ENCODE measurements around the gene STAG1. TPM values are rescaled to one million over a fixed set of nuclear protein-coding genes. Genes with fewer than 3 reads are reported as not detected.
A peak's percentile ranks its signal among the peaks of the same experiment; 100 is the strongest.
"Not testable (repeated sequence)": the region's sequence is repeated elsewhere in the genome, so short reads cannot be mapped to it uniquely, and the experiment has no call there.

STAG1 gene
- total RNA-seq, 1 donor from 2014 or later, result 40.9 TPM

- no peak for TF ChIP-seq CTCF (IDR thresholded peaks at IDR 0.05)
- no peak overlapping the region for H3K27ac Mint-ChIP-seq (ENCODE audit: unreplicated experiment)
- DNase-seq (ENCODE audit: low spot score), result no peak
Observed at GRCh38 chr3:136381051-136381450, 371.1 kb downstream of the STAG1 start.

DNA sequence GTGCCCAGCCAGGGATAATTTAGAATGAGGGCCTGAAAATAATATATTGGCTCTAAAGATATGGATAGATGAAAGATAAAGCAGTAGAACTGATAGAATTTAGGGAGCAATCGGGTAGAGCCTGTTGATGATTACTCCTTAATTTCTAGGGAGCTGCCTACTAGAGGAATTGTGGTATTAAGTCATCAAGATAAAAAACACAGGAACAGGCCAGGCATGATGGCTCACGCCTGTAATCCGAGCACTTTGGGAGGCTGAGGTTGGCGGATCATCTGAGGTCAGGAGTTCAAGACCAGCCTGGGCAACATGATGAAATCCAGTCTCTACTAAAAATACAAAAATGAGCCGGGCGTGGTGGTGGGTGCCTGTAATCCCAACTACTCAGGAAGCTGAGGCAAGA, 371.6 kb downstream of the STAG1 start:
- no peaks in the 10 kb centered on the region for H3K9me3 Mint-ChIP-seq (ENCODE audit: low read depth)
- DNase-seq (ENCODE audit: low spot score), result no peak
- no peaks in the 10 kb centered on the region for H3K27me3 Mint-ChIP-seq (ENCODE audit: low read depth)
- H3K4me1 Mint-ChIP-seq (ENCODE audit: low read depth), result no peaks in the 10 kb centered on the region
- H3K27ac Mint-ChIP-seq (ENCODE audit: unreplicated experiment), result no peak overlapping the region
- TF ChIP-seq CTCF (IDR thresholded peaks at IDR 0.05), result no peak
- H3K4me3 Mint-ChIP-seq (ENCODE audit: unreplicated experiment), result no peak overlapping the region
- H3K36me3 Mint-ChIP-seq (ENCODE audit: low read depth), result peaks cover 6% of the 10 kb centered on the region

More at GRCh38 chr3:136381051-136381450, 371.1 kb downstream of the STAG1 start:
- Mint-ChIP-seq H3K4me1 (ENCODE audit: low read depth) (no peaks in the 10 kb centered on the region), H3K27me3 (ENCODE audit: low read depth) (no peaks in the 10 kb centered on the region), H3K36me3 (ENCODE audit: low read depth) (peaks cover 6% of the 10 kb centered on the region), H3K4me3 (ENCODE audit: unreplicated experiment) (no peak overlapping the region), H3K9me3 (ENCODE audit: low read depth) (no peaks in the 10 kb centered on the region)

DNA sequence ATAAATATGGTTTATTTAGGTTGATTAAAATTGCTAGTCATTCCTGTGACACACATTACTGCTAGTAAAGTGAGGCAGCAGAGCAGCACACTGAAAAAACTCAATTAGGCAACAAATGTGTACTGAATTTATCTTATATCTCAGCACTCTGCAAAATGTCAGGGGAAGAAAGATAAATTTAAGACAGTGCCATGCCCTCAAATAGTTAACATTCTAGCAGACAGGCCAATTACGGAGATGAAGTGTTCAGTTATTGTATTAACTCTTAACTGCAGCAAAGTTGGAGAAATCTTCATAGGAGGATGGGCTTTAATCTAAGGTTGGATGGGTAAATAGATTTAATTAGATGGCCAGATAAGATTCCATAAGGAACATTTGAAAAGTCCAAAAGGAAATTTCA, 374.2 kb downstream of the STAG1 start:
- Mint-ChIP-seq H3K36me3 (ENCODE audit: low read depth) (peaks cover 15% of the 10 kb centered on the region), H3K9me3 (ENCODE audit: low read depth) (no peaks in the 10 kb centered on the region), H3K4me1 (ENCODE audit: low read depth) (no peaks in the 10 kb centered on the region), H3K27me3 (ENCODE audit: low read depth) (no peaks in the 10 kb centered on the region), H3K27ac (ENCODE audit: unreplicated experiment) (no peak overlapping the region), H3K4me3 (ENCODE audit: unreplicated experiment) (no peak overlapping the region)
- no peak for DNase-seq (ENCODE audit: low spot score)
- no peak for TF ChIP-seq CTCF (IDR thresholded peaks at IDR 0.05)

- no peak for TF ChIP-seq CTCF (IDR thresholded peaks at IDR 0.05)
- no peak for DNase-seq (ENCODE audit: low spot score)
- no peak overlapping the region for H3K27ac Mint-ChIP-seq (ENCODE audit: unreplicated experiment)
- H3K27me3 Mint-ChIP-seq (ENCODE audit: low read depth), result no peaks in the 10 kb centered on the region
- H3K9me3 Mint-ChIP-seq (ENCODE audit: low read depth), result no peaks in the 10 kb centered on the region
- H3K36me3 Mint-ChIP-seq (ENCODE audit: low read depth), result peaks cover 17% of the 10 kb centered on the region
- no peak overlapping the region for H3K4me3 Mint-ChIP-seq (ENCODE audit: unreplicated experiment)
- no peaks in the 10 kb centered on the region for H3K4me1 Mint-ChIP-seq (ENCODE audit: low read depth)
Observed at GRCh38 chr3:136377508-136377907, 374.7 kb downstream of the STAG1 start.

- not testable (repeated sequence) for H3K27ac Mint-ChIP-seq (ENCODE audit: unreplicated experiment); DNase-seq (ENCODE audit: low spot score); H3K27me3 Mint-ChIP-seq (ENCODE audit: low read depth); H3K4me1 Mint-ChIP-seq (ENCODE audit: low read depth); H3K9me3 Mint-ChIP-seq (ENCODE audit: low read depth); H3K4me3 Mint-ChIP-seq (ENCODE audit: unreplicated experiment)
- H3K36me3 Mint-ChIP-seq (ENCODE audit: low read depth), result peaks cover 22% of the 10 kb centered on the region
Observed at GRCh38 chr3:136375800-136376199, 376.4 kb downstream of the STAG1 start.

DNA sequence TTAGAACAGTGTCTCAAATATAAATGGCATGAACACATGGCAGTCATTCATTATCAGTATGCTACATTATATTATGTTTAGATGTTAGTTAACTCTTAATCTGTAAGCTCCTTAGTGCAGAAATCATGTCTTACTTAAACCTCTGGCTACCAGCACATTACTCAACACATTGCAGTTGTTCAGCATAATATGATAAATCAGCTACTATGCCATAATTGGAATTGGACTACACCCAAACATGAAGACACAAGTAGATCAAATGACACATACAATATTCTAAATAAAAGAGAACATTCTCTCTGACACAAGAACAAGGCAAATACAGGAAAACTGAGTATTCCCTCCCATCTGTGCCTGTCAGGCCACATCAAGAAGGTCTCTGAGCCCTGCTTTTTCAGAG, 385.9 kb downstream of the STAG1 start:
- TF ChIP-seq CTCF (IDR thresholded peaks at IDR 0.05), result no peak
- H3K9me3 Mint-ChIP-seq (ENCODE audit: low read depth), result no peaks in the 10 kb centered on the region
- H3K4me1 Mint-ChIP-seq (ENCODE audit: low read depth), result peaks cover 2% of the 10 kb centered on the region
- H3K27me3 Mint-ChIP-seq (ENCODE audit: low read depth), result no peaks in the 10 kb centered on the region
- H3K36me3 Mint-ChIP-seq (ENCODE audit: low read depth), result peaks cover 4% of the 10 kb centered on the region
- no peak overlapping the region for H3K4me3 Mint-ChIP-seq (ENCODE audit: unreplicated experiment)
- DNase-seq (ENCODE audit: low spot score), result no peak
- H3K27ac Mint-ChIP-seq (ENCODE audit: unreplicated experiment), result peak overlapping the region; percentile 13

Data from chondrocyte (in vitro differentiated cells).